Liver (tissue), 9 donors: ENCODE results near the gene MAPKAP1. TPM values are rescaled to one million over a fixed set of nuclear protein-coding genes. Genes with fewer than 3 reads are reported as not detected.
A peak's percentile ranks its signal among the peaks of the same experiment; 100 is the strongest.

ENCODE experiments used
- DNase-seq: peaks from one replicate; pipeline ENCODE4 v3.0.0-alpha.2; 2017; ENCODE audit warnings: low spot score
- H3K27ac ChIP-seq, 2 donors: one replicate each; pipeline ENCODE4 v1.7.0; 2013; ENCODE audit warnings: inconsistent platforms in 2 of 2, low read length in 2 of 2, control low read depth in 1 of 2, low read depth in 1 of 2, mild to moderate bottlenecking in 1 of 2
- H3K27me3 ChIP-seq, 4 donors: one replicate each; pipeline versions ENCODE4 v1.6.1 to v1.7.0; 2013; ENCODE audit warnings: low read length in 3 of 4, inconsistent platforms in 1 of 4, mild to moderate bottlenecking in 1 of 4, moderate library complexity in 1 of 4; ENCODE audit not compliant: control insufficient read depth in 4 of 4, insufficient read depth in 4 of 4
- H3K36me3 ChIP-seq, 4 donors: one replicate each; pipeline versions ENCODE4 v1.6.1 to v1.7.0; 2013; ENCODE audit warnings: low read length in 3 of 4, mild to moderate bottlenecking in 3 of 4, low read depth in 1 of 4, moderate library complexity in 1 of 4; ENCODE audit not compliant: control insufficient read depth in 4 of 4, insufficient read depth in 3 of 4
- H3K4me1 ChIP-seq, 4 donors: one replicate each; pipeline versions ENCODE4 v1.6.1 to v1.7.0; 2013; ENCODE audit warnings: low read length in 3 of 4, mild to moderate bottlenecking in 3 of 4, moderate library complexity in 1 of 4; ENCODE audit not compliant: control insufficient read depth in 4 of 4, insufficient read depth in 4 of 4
- H3K4me3 ChIP-seq, 3 donors: one replicate each; pipeline versions ENCODE4 v1.6.1 to v1.7.0; 2013; ENCODE audit warnings: low read length in 3 of 3, control low read depth in 1 of 3, low read depth in 1 of 3, mild to moderate bottlenecking in 1 of 3
- H3K9ac ChIP-seq, 2 donors: one replicate each; pipeline ENCODE4 v1.7.0; 2013; ENCODE audit warnings: low read length in 2 of 2, mild to moderate bottlenecking in 2 of 2, moderate library complexity in 2 of 2, control low read depth in 1 of 2, low read depth in 1 of 2
- H3K9me3 ChIP-seq, 4 donors: one replicate each; pipeline versions ENCODE4 v1.6.1 to v1.7.0; 2013; ENCODE audit warnings: low read length in 3 of 4; ENCODE audit not compliant: control insufficient read depth in 4 of 4
- ATF3 ChIP-seq: IDR thresholded peaks from 2 replicates; pipeline ENCODE4 v1.6.1; 2016; ENCODE audit warnings: antibody characterized with exemption
- CTCF ChIP-seq: fragments of 150-350 bp; IDR thresholded peaks from 2 replicates; pipeline ENCODE4 v1.5.1; 2017; ENCODE audit warnings: improper control_type of control experiment, low read depth, low read length; ENCODE audit not compliant: missing input control
- GABPA ChIP-seq, 2 donors: IDR thresholded peaks in 1 of 2; conservative IDR thresholded peaks in 1 of 2; 2 replicates each; pipeline ENCODE4 v1.6.1; 2016; ENCODE audit warnings: antibody characterized with exemption in 2 of 2, mild to moderate bottlenecking in 1 of 2, moderate library complexity in 1 of 2
- HNF4A ChIP-seq, 2 donors: conservative IDR thresholded peaks; 2 replicates each; pipeline ENCODE4 v1.6.1; 2016; ENCODE audit warnings: antibody characterized with exemption in 2 of 2, mild to moderate bottlenecking in 2 of 2
- JUND ChIP-seq, 2 donors: IDR thresholded peaks; 2 replicates each; pipeline ENCODE4 v1.6.1; 2016; ENCODE audit warnings: antibody characterized with exemption in 2 of 2
- MAX ChIP-seq: IDR thresholded peaks from 2 replicates; pipeline ENCODE4 v1.6.1; 2016; ENCODE audit warnings: antibody characterized with exemption
- NR2F2 ChIP-seq: IDR thresholded peaks from 2 replicates; pipeline ENCODE4 v1.6.1; 2016; ENCODE audit warnings: antibody characterized with exemption
- REST ChIP-seq: IDR thresholded peaks from 2 replicates; pipeline ENCODE4 v1.6.1; 2016; ENCODE audit warnings: antibody characterized with exemption, mild to moderate bottlenecking
- RXRA ChIP-seq, 2 donors: IDR thresholded peaks; 2 replicates each; pipeline ENCODE4 v1.6.1; 2017 to 2018; ENCODE audit warnings: antibody characterized with exemption in 2 of 2, mild to moderate bottlenecking in 1 of 2
- SP1 ChIP-seq: IDR thresholded peaks from 2 replicates; pipeline ENCODE4 v1.6.1; 2018; ENCODE audit warnings: antibody characterized with exemption, mild to moderate bottlenecking
- TAF1 ChIP-seq: conservative IDR thresholded peaks from 2 replicates; pipeline ENCODE4 v1.6.1; 2016; ENCODE audit warnings: antibody characterized with exemption, mild to moderate bottlenecking
- WGBS: extraction: QIAGEN DNeasy Blood & Tissue Kit; methylation state at CpG from one replicate; pipeline ENCODE4 v1.1.7; 2013; 5-methylcytosine and 5-hydroxymethylcytosine counted together
- polyA plus RNA-seq, 2 donors: library from polyadenylated mRNA; stranded (reverse) in 1 of 2; unstranded in 1 of 2; fragments of 200-250 nt in 1 of 2; fragments of >200 nt in 1 of 2; fragmentation: Nextera tagmentation in 1 of 2; extraction: Ambion mirVana in 1 of 2; gene quantifications; one replicate each; pipeline versions ENCODE4 v1.2.1 to v1.2.3, GENCODE V29; 2013 to 2015
- total RNA-seq, 2 donors: library from RNA; depleted of rRNA; stranded (reverse); fragments of >200 nt; gene quantifications; one replicate each; pipeline ENCODE4 v1.2.3, GENCODE V29; 2014
- donor health status: healthy.
- donor health status: healthy.
- donor health status: healthy.
- donor health status: healthy.
- donor health status: healthy.

The MAPKAP1 gene
- total and polyA plus RNA-seq, 4 donors = 23.6 to 55.9 (median 32.7) TPM

- TF ChIP-seq RXRA (IDR thresholded peaks at IDR 0.05) (peak in 1 of 2 donors; percentile 39), HNF4A (conservative IDR thresholded peaks at IDR 0.05) (peak in 1 of 2 donors; percentile 10), NR2F2 (no peak), CTCF (no peak), JUND (IDR thresholded peaks at IDR 0.05) (no peak), GABPA (IDR thresholded peaks at IDR 0.05 in 1 of 2, conservative IDR thresholded peaks at IDR 0.05 in 1 of 2) (no peak), TAF1 (no peak)
- no peak for DNase-seq
- Histone ChIP-seq H3K4me1 (peaks cover 0 to 16% (median 12%) of the 10 kb centered on the region in 4 donors), H3K4me3 (no peak overlapping the region), H3K36me3 (peaks cover 0 to 3% (median 0%) of the 10 kb centered on the region in 4 donors), H3K9ac (no peak overlapping the region), H3K27me3 (no peaks in the 10 kb centered on the region), H3K27ac (no peak overlapping the region), H3K9me3 (peaks cover 0 to 2% (median 0%) of the 10 kb centered on the region in 4 donors)
- 0% methylated on average over 1 of the region's 1 CpG for WGBS
These were observed 251.9 kb downstream of the MAPKAP1 start for GRCh38 chr9:125455132-125455531.

GRCh38 chr9:125447202-125447802, 259.7 kb downstream of the MAPKAP1 start:
- no peaks in the 10 kb centered on the region for H3K9me3 ChIP-seq
- H3K36me3 ChIP-seq = peaks cover 0 to 3% (median 2%) of the 10 kb centered on the region in 4 donors
- TF ChIP-seq SP1 (no peak), HNF4A (conservative IDR thresholded peaks at IDR 0.05) (no peak)
- no peak for DNase-seq
- H3K27me3 ChIP-seq = no peaks in the 10 kb centered on the region
- H3K9ac ChIP-seq = no peak overlapping the region
- no peak overlapping the region for H3K27ac ChIP-seq
- no peaks in the 10 kb centered on the region for H3K4me1 ChIP-seq
- WGBS = 96% methylated on average over 18 of the region's 18 CpGs
- H3K4me3 ChIP-seq = no peak overlapping the region

GRCh38 chr9:125446561-125447094, 260.4 kb downstream of the MAPKAP1 start:
- Histone ChIP-seq H3K36me3 (peaks cover 0 to 3% (median 2%) of the 10 kb centered on the region in 4 donors), H3K27me3 (no peaks in the 10 kb centered on the region), H3K9ac (no peak overlapping the region), H3K27ac (no peak overlapping the region), H3K4me3 (no peak overlapping the region), H3K9me3 (no peaks in the 10 kb centered on the region), H3K4me1 (no peaks in the 10 kb centered on the region)
- TF ChIP-seq SP1 (no peak), REST (no peak), MAX (no peak), ATF3 (no peak), RXRA (IDR thresholded peaks at IDR 0.05) (no peak), CTCF (no peak)
- no peak for DNase-seq
- 94% methylated on average over 6 of the region's 6 CpGs for WGBS
